CD1c-positive myeloid dendritic cell (primary cell): ENCODE measurements around the gene KCTD13.
"Not testable (repeated sequence)": the region's sequence is repeated elsewhere in the genome, so short reads cannot be mapped to it uniquely, and the experiment has no call there.

Experiments
- DNase-seq: peaks from one replicate; pipeline ENCODE4 v3.0.0-alpha.2; 2016; ENCODE audit errors: extremely low spot score

KCTD13 gene

GRCh38 chr16:29907973-29908372, 18.1 kb downstream of the KCTD13 start:
- no peak for DNase-seq

- DNase-seq: no peak
Observed at GRCh38 chr16:29906520-29907244, 19.3 kb downstream of the KCTD13 start.

GRCh38 chr16:29905668-29906067, 20.4 kb downstream of the KCTD13 start:
- DNase-seq: no peak

- DNase-seq: no peak
Observed at GRCh38 chr16:29904947-29905346, 21.1 kb downstream of the KCTD13 start.

GRCh38 chr16:29903590-29903989, 22.4 kb downstream of the KCTD13 start:
- DNase-seq: no peak

GRCh38 chr16:29901607-29901945, 24.4 kb downstream of the KCTD13 start:
- no peak for DNase-seq

- DNase-seq: no peak
Observed at GRCh38 chr16:29900888-29901606, 25.0 kb downstream of the KCTD13 start.

- DNase-seq: peak; percentile 68
Observed at GRCh38 chr16:29900102-29900887, 25.7 kb downstream of the KCTD13 start, which contains the start of gene ASPHD1. TSS of gene ASPHD1 (plus strand) at chr16:29900488. CDS start at chr16:29900972, 484 bp downstream.

- peak; percentile 84 for DNase-seq
Observed at GRCh38 chr16:29899516-29900101, 26.4 kb downstream of the KCTD13 start, which contains the start of gene SEZ6L2. TSS of gene SEZ6L2 (minus strand) at chr16:29899550. CDS start at chr16:29899019, 531 bp downstream.

- no peak for DNase-seq
Observed at GRCh38 chr16:29898804-29899515, 27.1 kb downstream of the KCTD13 start.

- DNase-seq: no peak
Observed at GRCh38 chr16:29898135-29898803, 27.8 kb downstream of the KCTD13 start.

GRCh38 chr16:29897333-29897732, 28.7 kb downstream of the KCTD13 start:
- DNase-seq: no peak

GRCh38 chr16:29896841-29897240, 29.2 kb downstream of the KCTD13 start:
- no peak for DNase-seq

- DNase-seq: no peak
Observed at GRCh38 chr16:29894352-29894751, 31.7 kb downstream of the KCTD13 start.

- no peak for DNase-seq
Observed at GRCh38 chr16:29893553-29893952, 32.5 kb downstream of the KCTD13 start.

- DNase-seq: no peak
Observed at GRCh38 chr16:29892458-29892813, 33.6 kb downstream of the KCTD13 start.

GRCh38 chr16:29891525-29892457, 34.2 kb downstream of the KCTD13 start:
- peak; percentile 70 for DNase-seq

GRCh38 chr16:29889372-29889771, 36.7 kb downstream of the KCTD13 start:
- DNase-seq: not testable (repeated sequence)

GRCh38 chr16:29883987-29884386, 42.0 kb downstream of the KCTD13 start:
- DNase-seq: no peak

GRCh38 chr16:29881050-29881449, 45.0 kb downstream of the KCTD13 start:
- DNase-seq: no peak
